Liver (tissue), 9 donors: ENCODE results near the gene HRH2. TPM values are rescaled to one million over a fixed set of nuclear protein-coding genes. Genes with fewer than 3 reads are reported as not detected.
"Not testable (repeated sequence)": the region's sequence is repeated elsewhere in the genome, so short reads cannot be mapped to it uniquely, and the experiment has no call there.

Source experiments
- DNase-seq: peaks from one replicate; pipeline ENCODE4 v3.0.0-alpha.2; 2017; ENCODE audit warnings: low spot score
- H3K27ac ChIP-seq, 2 donors: one replicate each; pipeline ENCODE4 v1.7.0; 2013; ENCODE audit warnings: inconsistent platforms in 2 of 2, low read length in 2 of 2, control low read depth in 1 of 2, low read depth in 1 of 2, mild to moderate bottlenecking in 1 of 2
- H3K27me3 ChIP-seq, 4 donors: one replicate each; pipeline versions ENCODE4 v1.6.1 to v1.7.0; 2013; ENCODE audit warnings: low read length in 3 of 4, inconsistent platforms in 1 of 4, mild to moderate bottlenecking in 1 of 4, moderate library complexity in 1 of 4; ENCODE audit not compliant: control insufficient read depth in 4 of 4, insufficient read depth in 4 of 4
- H3K36me3 ChIP-seq, 4 donors: one replicate each; pipeline versions ENCODE4 v1.6.1 to v1.7.0; 2013; ENCODE audit warnings: low read length in 3 of 4, mild to moderate bottlenecking in 3 of 4, low read depth in 1 of 4, moderate library complexity in 1 of 4; ENCODE audit not compliant: control insufficient read depth in 4 of 4, insufficient read depth in 3 of 4
- H3K4me1 ChIP-seq, 4 donors: one replicate each; pipeline versions ENCODE4 v1.6.1 to v1.7.0; 2013; ENCODE audit warnings: low read length in 3 of 4, mild to moderate bottlenecking in 3 of 4, moderate library complexity in 1 of 4; ENCODE audit not compliant: control insufficient read depth in 4 of 4, insufficient read depth in 4 of 4
- H3K4me3 ChIP-seq, 3 donors: one replicate each; pipeline versions ENCODE4 v1.6.1 to v1.7.0; 2013; ENCODE audit warnings: low read length in 3 of 3, control low read depth in 1 of 3, low read depth in 1 of 3, mild to moderate bottlenecking in 1 of 3
- H3K9ac ChIP-seq, 2 donors: one replicate each; pipeline ENCODE4 v1.7.0; 2013; ENCODE audit warnings: low read length in 2 of 2, mild to moderate bottlenecking in 2 of 2, moderate library complexity in 2 of 2, control low read depth in 1 of 2, low read depth in 1 of 2
- H3K9me3 ChIP-seq, 4 donors: one replicate each; pipeline versions ENCODE4 v1.6.1 to v1.7.0; 2013; ENCODE audit warnings: low read length in 3 of 4; ENCODE audit not compliant: control insufficient read depth in 4 of 4
- EGR1 ChIP-seq, 2 donors: IDR thresholded peaks; 2 replicates each; pipeline ENCODE4 v1.6.1; 2016 to 2018; ENCODE audit warnings: antibody characterized with exemption in 2 of 2, low read depth in 2 of 2
- FOXA1 ChIP-seq: IDR thresholded peaks from 2 replicates; pipeline ENCODE4 v1.6.1; 2016; ENCODE audit warnings: antibody characterized with exemption
- FOXA2 ChIP-seq: IDR thresholded peaks from 2 replicates; pipeline ENCODE4 v1.6.1; 2016; ENCODE audit warnings: antibody characterized with exemption
- GABPA ChIP-seq, 2 donors: IDR thresholded peaks in 1 of 2; conservative IDR thresholded peaks in 1 of 2; 2 replicates each; pipeline ENCODE4 v1.6.1; 2016; ENCODE audit warnings: antibody characterized with exemption in 2 of 2, mild to moderate bottlenecking in 1 of 2, moderate library complexity in 1 of 2
- HNF4A ChIP-seq, 2 donors: conservative IDR thresholded peaks; 2 replicates each; pipeline ENCODE4 v1.6.1; 2016; ENCODE audit warnings: antibody characterized with exemption in 2 of 2, mild to moderate bottlenecking in 2 of 2
- HNF4G ChIP-seq: IDR thresholded peaks from 2 replicates; pipeline ENCODE4 v1.6.1; 2016; ENCODE audit warnings: antibody characterized with exemption
- JUND ChIP-seq, 2 donors: IDR thresholded peaks; 2 replicates each; pipeline ENCODE4 v1.6.1; 2016; ENCODE audit warnings: antibody characterized with exemption in 2 of 2
- NR2F2 ChIP-seq: IDR thresholded peaks from 2 replicates; pipeline ENCODE4 v1.6.1; 2016; ENCODE audit warnings: antibody characterized with exemption
- RAD21 ChIP-seq, 2 donors: IDR thresholded peaks; 2 replicates each; pipeline ENCODE4 v1.6.1; 2016; ENCODE audit warnings: antibody characterized with exemption in 2 of 2, mild to moderate bottlenecking in 2 of 2
- RXRA ChIP-seq, 2 donors: IDR thresholded peaks; 2 replicates each; pipeline ENCODE4 v1.6.1; 2017 to 2018; ENCODE audit warnings: antibody characterized with exemption in 2 of 2, mild to moderate bottlenecking in 1 of 2
- SP1 ChIP-seq: IDR thresholded peaks from 2 replicates; pipeline ENCODE4 v1.6.1; 2018; ENCODE audit warnings: antibody characterized with exemption, mild to moderate bottlenecking
- TAF1 ChIP-seq: conservative IDR thresholded peaks from 2 replicates; pipeline ENCODE4 v1.6.1; 2016; ENCODE audit warnings: antibody characterized with exemption, mild to moderate bottlenecking
- YY1 ChIP-seq: IDR thresholded peaks from 2 replicates; pipeline ENCODE4 v1.6.1; 2016; ENCODE audit warnings: antibody characterized with exemption, mild to moderate bottlenecking
- whole genome bisulfite sequencing: extraction: QIAGEN DNeasy Blood & Tissue Kit; methylation state at CpG from one replicate; pipeline ENCODE4 v1.1.7; 2013; 5-methylcytosine and 5-hydroxymethylcytosine counted together
- polyA plus RNA-seq, 2 donors: library from polyadenylated mRNA; stranded (reverse) in 1 of 2; unstranded in 1 of 2; fragments of 200-250 nt in 1 of 2; fragments of >200 nt in 1 of 2; fragmentation: Nextera tagmentation in 1 of 2; extraction: Ambion mirVana in 1 of 2; gene quantifications; one replicate each; pipeline versions ENCODE4 v1.2.1 to v1.2.3, GENCODE V29; 2013 to 2015
- total RNA-seq, 2 donors: library from RNA; depleted of rRNA; stranded (reverse); fragments of >200 nt; gene quantifications; one replicate each; pipeline ENCODE4 v1.2.3, GENCODE V29; 2014
- TF ChIP-seq, protein P1 (sequence below): IDR thresholded peaks from 2 replicates; pipeline ENCODE4 v1.6.1; 2016; ENCODE audit warnings: antibody characterized with exemption, mild to moderate bottlenecking
- TF ChIP-seq, protein P2 (sequence below): IDR thresholded peaks from 2 replicates; pipeline ENCODE4 v1.6.1; 2016; ENCODE audit warnings: antibody characterized with exemption
- TF ChIP-seq, protein P3 (sequence below): IDR thresholded peaks from 2 replicates; pipeline ENCODE4 v1.6.1; 2016; ENCODE audit warnings: antibody characterized with exemption
- TF ChIP-seq, protein P4 (sequence below): fragments of 150-350 bp; IDR thresholded peaks from 2 replicates; pipeline ENCODE4 v1.5.1; 2017; ENCODE audit warnings: improper control_type of control experiment, low read depth, low read length; ENCODE audit not compliant: missing input control
- donor health status: healthy.
- donor health status: healthy.
- donor health status: healthy.
- donor health status: healthy.
- donor health status: healthy.

The HRH2 gene
- total and polyA plus RNA-seq, 4 donors: 0.44 to 2.6 (median 1.3) TPM

DNA sequence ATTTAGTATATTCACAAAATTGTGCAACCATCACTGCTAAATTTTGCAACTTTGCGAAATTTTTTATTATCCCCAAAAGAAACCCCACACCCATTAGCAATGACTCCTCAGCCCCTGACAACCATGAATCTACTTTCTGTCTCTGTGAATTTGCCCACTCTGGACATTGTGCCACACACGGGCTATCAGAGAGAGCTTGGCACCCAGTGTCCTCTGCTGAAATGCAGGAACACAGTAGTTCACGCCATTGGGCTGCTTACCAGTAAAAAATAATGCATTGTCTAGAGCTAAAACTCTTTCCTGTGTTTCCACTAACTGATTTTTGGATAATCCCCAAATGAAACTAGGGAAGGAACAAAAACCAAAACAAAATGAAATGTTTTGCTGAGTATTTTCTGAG lies 60.0 kb downstream of the HRH2 start (continued):
- TF ChIP-seq, protein P1, sequence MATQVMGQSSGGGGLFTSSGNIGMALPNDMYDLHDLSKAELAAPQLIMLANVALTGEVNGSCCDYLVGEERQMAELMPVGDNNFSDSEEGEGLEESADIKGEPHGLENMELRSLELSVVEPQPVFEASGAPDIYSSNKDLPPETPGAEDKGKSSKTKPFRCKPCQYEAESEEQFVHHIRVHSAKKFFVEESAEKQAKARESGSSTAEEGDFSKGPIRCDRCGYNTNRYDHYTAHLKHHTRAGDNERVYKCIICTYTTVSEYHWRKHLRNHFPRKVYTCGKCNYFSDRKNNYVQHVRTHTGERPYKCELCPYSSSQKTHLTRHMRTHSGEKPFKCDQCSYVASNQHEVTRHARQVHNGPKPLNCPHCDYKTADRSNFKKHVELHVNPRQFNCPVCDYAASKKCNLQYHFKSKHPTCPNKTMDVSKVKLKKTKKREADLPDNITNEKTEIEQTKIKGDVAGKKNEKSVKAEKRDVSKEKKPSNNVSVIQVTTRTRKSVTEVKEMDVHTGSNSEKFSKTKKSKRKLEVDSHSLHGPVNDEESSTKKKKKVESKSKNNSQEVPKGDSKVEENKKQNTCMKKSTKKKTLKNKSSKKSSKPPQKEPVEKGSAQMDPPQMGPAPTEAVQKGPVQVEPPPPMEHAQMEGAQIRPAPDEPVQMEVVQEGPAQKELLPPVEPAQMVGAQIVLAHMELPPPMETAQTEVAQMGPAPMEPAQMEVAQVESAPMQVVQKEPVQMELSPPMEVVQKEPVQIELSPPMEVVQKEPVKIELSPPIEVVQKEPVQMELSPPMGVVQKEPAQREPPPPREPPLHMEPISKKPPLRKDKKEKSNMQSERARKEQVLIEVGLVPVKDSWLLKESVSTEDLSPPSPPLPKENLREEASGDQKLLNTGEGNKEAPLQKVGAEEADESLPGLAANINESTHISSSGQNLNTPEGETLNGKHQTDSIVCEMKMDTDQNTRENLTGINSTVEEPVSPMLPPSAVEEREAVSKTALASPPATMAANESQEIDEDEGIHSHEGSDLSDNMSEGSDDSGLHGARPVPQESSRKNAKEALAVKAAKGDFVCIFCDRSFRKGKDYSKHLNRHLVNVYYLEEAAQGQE: no peak
- TF ChIP-seq HNF4A (conservative IDR thresholded peaks at IDR 0.05) (no peak), NR2F2 (no peak), TAF1 (no peak), HNF4G (no peak)

DNA sequence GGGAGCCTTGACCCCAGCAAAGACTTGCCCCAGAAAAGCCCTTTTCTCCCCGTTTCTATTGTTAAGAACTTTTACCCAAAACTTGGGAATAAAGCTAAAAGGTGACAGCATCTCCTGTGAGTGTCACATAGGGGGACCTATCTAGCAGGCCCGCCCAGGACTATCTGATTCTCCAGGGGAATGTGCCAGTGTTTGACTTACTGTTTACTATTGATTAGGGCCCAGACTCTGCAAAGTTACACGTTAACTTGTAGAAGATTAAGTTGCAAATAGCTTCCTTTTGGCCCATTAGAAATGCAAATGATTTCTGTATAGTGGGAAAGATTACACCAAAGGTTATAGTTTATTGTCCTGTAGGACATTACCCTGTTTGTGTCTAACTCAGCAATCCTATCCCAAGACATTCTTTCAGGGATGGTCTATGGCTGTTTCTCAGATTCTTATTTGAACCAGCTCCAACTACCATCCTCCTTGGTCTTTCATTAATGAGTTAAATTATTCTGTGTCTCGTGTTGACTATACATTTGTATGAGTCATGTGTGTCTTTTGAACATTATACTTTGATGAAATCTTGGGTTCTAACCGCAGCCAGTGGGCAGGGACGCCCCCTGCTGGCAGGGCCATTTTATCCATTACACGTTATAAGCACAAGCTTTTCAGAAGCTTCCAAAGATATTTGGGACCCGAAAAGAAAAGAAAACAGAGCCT lies 60.7 kb downstream of the HRH2 start:
- 19% methylated on average over 8 of the region's 8 CpGs for WGBS
- Histone ChIP-seq H3K27me3 (no peaks in the 10 kb centered on the region), H3K9me3 (peaks cover 0 to 3% (median 2%) of the 10 kb centered on the region in 4 donors), H3K4me1 (peaks cover 0 to 12% (median 10%) of the 10 kb centered on the region in 4 donors), H3K27ac (no peak overlapping the region), H3K36me3 (no peaks in the 10 kb centered on the region), H3K9ac (no peak overlapping the region), H3K4me3 (no peak overlapping the region)
- TF ChIP-seq, protein P2, sequence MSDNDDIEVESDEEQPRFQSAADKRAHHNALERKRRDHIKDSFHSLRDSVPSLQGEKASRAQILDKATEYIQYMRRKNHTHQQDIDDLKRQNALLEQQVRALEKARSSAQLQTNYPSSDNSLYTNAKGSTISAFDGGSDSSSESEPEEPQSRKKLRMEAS: no peak
- peak; percentile 41 to 62 for TF ChIP-seq RXRA (IDR thresholded peaks at IDR 0.05)
- no peak for TF ChIP-seq NR2F2
- no peak for TF ChIP-seq SP1
- peak; percentile 77 to 80 for TF ChIP-seq RAD21 (IDR thresholded peaks at IDR 0.05)
- no peak for TF ChIP-seq FOXA2
- no peak for TF ChIP-seq EGR1 (IDR thresholded peaks at IDR 0.05; ENCODE audit: low read depth in 2 of 2)
- TF ChIP-seq FOXA1: no peak
- peak; percentile 22 for TF ChIP-seq YY1
- peak; percentile 1 to 8 for TF ChIP-seq HNF4A (conservative IDR thresholded peaks at IDR 0.05)
- TF ChIP-seq, protein P3, sequence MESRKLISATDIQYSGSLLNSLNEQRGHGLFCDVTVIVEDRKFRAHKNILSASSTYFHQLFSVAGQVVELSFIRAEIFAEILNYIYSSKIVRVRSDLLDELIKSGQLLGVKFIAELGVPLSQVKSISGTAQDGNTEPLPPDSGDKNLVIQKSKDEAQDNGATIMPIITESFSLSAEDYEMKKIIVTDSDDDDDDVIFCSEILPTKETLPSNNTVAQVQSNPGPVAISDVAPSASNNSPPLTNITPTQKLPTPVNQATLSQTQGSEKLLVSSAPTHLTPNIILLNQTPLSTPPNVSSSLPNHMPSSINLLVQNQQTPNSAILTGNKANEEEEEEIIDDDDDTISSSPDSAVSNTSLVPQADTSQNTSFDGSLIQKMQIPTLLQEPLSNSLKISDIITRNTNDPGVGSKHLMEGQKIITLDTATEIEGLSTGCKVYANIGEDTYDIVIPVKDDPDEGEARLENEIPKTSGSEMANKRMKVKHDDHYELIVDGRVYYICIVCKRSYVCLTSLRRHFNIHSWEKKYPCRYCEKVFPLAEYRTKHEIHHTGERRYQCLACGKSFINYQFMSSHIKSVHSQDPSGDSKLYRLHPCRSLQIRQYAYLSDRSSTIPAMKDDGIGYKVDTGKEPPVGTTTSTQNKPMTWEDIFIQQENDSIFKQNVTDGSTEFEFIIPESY: no peak
- TF ChIP-seq, protein P4, sequence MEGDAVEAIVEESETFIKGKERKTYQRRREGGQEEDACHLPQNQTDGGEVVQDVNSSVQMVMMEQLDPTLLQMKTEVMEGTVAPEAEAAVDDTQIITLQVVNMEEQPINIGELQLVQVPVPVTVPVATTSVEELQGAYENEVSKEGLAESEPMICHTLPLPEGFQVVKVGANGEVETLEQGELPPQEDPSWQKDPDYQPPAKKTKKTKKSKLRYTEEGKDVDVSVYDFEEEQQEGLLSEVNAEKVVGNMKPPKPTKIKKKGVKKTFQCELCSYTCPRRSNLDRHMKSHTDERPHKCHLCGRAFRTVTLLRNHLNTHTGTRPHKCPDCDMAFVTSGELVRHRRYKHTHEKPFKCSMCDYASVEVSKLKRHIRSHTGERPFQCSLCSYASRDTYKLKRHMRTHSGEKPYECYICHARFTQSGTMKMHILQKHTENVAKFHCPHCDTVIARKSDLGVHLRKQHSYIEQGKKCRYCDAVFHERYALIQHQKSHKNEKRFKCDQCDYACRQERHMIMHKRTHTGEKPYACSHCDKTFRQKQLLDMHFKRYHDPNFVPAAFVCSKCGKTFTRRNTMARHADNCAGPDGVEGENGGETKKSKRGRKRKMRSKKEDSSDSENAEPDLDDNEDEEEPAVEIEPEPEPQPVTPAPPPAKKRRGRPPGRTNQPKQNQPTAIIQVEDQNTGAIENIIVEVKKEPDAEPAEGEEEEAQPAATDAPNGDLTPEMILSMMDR: peak; percentile 62
- TF ChIP-seq HNF4G: no peak
- TF ChIP-seq TAF1: no peak
- TF ChIP-seq JUND (IDR thresholded peaks at IDR 0.05): no peak
- TF ChIP-seq, protein P1: no peak
- no peak for TF ChIP-seq GABPA (IDR thresholded peaks at IDR 0.05 in 1 of 2, conservative IDR thresholded peaks at IDR 0.05 in 1 of 2)
- DNase-seq: peak; percentile 58

DNA sequence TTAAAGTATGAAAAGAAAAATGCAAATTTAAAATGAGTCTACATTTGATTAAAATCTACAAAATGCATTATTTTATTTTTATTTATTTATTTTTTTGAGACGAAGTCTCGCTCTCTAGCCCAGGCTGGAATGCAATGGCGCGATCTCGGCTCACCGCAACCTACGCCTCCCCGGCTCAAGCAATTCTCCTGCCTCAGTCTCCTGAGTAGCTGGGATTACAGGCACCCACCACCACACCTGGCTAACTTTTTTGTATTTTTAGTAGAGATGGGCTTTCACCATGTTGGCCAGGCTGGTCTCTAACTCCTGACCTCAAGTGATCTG lies 61.2 kb downstream of the HRH2 start:
- not testable (repeated sequence) for H3K9me3 ChIP-seq, DNase-seq, H3K4me3 ChIP-seq, H3K36me3 ChIP-seq, H3K27ac ChIP-seq, H3K27me3 ChIP-seq, H3K9ac ChIP-seq
- H3K4me1 ChIP-seq: peaks cover 0 to 12% (median 10%) of the 10 kb centered on the region in 4 donors
- 93% methylated on average over 8 of the region's 8 CpGs for WGBS
